ENCODE results near the gene LIN28B. TPM values are rescaled to one million over a fixed set of nuclear protein-coding genes. Genes with fewer than 3 reads are reported as not detected.
"Not testable (repeated sequence)": the region's sequence is repeated elsewhere in the genome, so short reads cannot be mapped to it uniquely, and the experiment has no call there.

Gene LIN28B
- total RNA-seq, 4 donors from 2014 or later: not detected

GRCh38 chr6:104986625-104987024, 29.7 kb downstream of the LIN28B start:
- Histone ChIP-seq H3K36me3 (no peaks in the 10 kb centered on the region), H3K4me1 (no peaks in the 10 kb centered on the region), H3K27me3 (no peaks in the 10 kb centered on the region), H3K4me3 (no peak overlapping the region), H3K9me3 (no peaks in the 10 kb centered on the region), H3K27ac (no peak overlapping the region)
- no peak for TF ChIP-seq POLR2AphosphoS5 (IDR thresholded peaks at IDR 0.05)
- in situ Hi-C loops (cut with MboI; ENCODE audit: low pct_ligation_motif_present in 1 of 4, low pct_unique_long_range_greater_than_20kb in 1 of 4, low sequenced_read_pairs in 3 of 4): no loop called here
- intact Hi-C loops (cut with DNase I; ENCODE audit: low total_unique reads): loop anchor here (10.0 kb wide), 1 partner anchor 438 kb away; no protein-coding TSS in a partner anchor
- DNase-seq: no peak
- WGBS, 2 donors (ENCODE audit: low coverage in 1 of 2): 68 to 69% methylated on average over 3 of the region's 3 CpGs

- Histone ChIP-seq H3K36me3 (no peaks in the 10 kb centered on the region), H3K27ac (no peak overlapping the region), H3K27me3 (no peaks in the 10 kb centered on the region), H3K4me3 (no peak overlapping the region), H3K4me1 (no peaks in the 10 kb centered on the region), H3K9me3 (no peaks in the 10 kb centered on the region)
- 87 to 95% methylated on average over 3 of the region's 3 CpGs for WGBS, 2 donors (ENCODE audit: low coverage in 1 of 2)
- DNase-seq: no peak
- TF ChIP-seq POLR2A (IDR thresholded peaks at IDR 0.05): no peak
- in situ Hi-C loops (cut with MboI; ENCODE audit: low pct_ligation_motif_present in 1 of 4, low pct_unique_long_range_greater_than_20kb in 1 of 4, low sequenced_read_pairs in 3 of 4): no loop called here
- intact Hi-C loops (cut with DNase I; ENCODE audit: low total_unique reads): loop anchor here (10.0 kb wide), 1 partner anchor 438 kb away; no protein-coding TSS in a partner anchor
Observed at GRCh38 chr6:104987218-104987617, 30.3 kb downstream of the LIN28B start.

DNA sequence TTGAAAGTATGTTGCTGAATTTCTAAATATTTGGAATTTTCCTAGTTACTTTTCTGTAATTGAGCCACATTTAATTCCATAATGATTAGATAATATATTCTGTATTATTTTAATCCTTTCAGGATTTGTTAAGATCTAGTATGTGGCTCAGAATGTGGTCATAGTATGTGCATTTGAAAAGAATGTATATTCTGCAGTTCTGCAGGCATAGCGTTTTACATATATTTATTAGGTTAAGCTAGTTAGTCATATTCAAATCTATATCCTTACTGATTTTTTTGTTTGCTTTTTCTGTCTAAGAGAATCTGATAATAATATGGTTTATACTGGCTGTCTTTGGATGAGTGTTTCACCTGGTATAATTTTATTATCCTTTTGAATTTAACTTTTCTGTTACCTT, 33.2 kb downstream of the LIN28B start:
- intact Hi-C loops (cut with DNase I; ENCODE audit: low total_unique reads): loop anchor here (10.0 kb wide), 1 partner anchor 85 kb away; no protein-coding TSS in a partner anchor
- in situ Hi-C loops (cut with MboI; ENCODE audit: low pct_ligation_motif_present in 1 of 4, low pct_unique_long_range_greater_than_20kb in 1 of 4, low sequenced_read_pairs in 3 of 4): loop anchor here in 1 of 4 donors (10.0 kb wide), 1 partner anchor 85 kb away; no protein-coding TSS in a partner anchor
- Histone ChIP-seq H3K27me3 (no peaks in the 10 kb centered on the region), H3K4me1 (no peaks in the 10 kb centered on the region), H3K4me3 (no peak overlapping the region), H3K27ac (no peak overlapping the region), H3K9me3 (no peaks in the 10 kb centered on the region), H3K36me3 (no peaks in the 10 kb centered on the region)
- TF ChIP-seq POLR2A (IDR thresholded peaks at IDR 0.05): no peak
- TF ChIP-seq POLR2AphosphoS5 (IDR thresholded peaks at IDR 0.05): no peak
- TF ChIP-seq CTCF (IDR thresholded peaks at IDR 0.05): no peak
- no peak for TF ChIP-seq EP300 (IDR thresholded peaks at IDR 0.05; ENCODE audit: low read depth)
- 87 to 88% methylated on average over 1 of the region's 1 CpG for WGBS, 2 donors (ENCODE audit: low coverage in 1 of 2)
- no peak for DNase-seq

DNA sequence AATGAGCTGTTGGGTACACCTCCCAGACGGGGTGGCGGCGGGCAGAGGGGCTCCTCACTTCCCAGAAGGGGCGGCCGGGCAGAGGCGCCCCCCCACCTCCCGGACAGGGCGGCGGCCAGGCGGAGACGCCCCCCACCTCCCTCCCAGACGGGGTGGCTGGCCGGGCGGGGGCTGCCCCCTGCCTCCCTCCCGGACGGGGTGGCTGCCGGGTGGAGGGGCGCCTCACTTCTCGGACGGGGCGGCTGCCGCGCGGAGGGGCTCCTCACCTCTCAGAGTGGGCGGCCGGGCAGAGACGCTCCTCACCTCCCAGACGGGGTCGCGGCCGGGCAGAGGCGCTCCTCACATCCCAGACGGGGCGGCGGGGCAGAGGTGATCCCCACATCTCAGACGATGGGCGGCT, 34.2 kb downstream of the LIN28B start:
- WGBS, 2 donors (ENCODE audit: low coverage in 1 of 2): 95% methylated on average over 30 of the region's 37 CpGs; no CpG with 5 or more reads in 1 of the 2 donors
- H3K27me3 ChIP-seq, H3K4me3 ChIP-seq, H3K27ac ChIP-seq, H3K36me3 ChIP-seq, H3K9me3 ChIP-seq, H3K4me1 ChIP-seq, DNase-seq: not testable (repeated sequence)
- intact Hi-C loops (cut with DNase I; ENCODE audit: low total_unique reads) (loop anchor here (10.0 kb wide), 1 partner anchor 84 kb away; no protein-coding TSS in a partner anchor), in situ Hi-C loops (cut with MboI; ENCODE audit: low pct_ligation_motif_present in 1 of 4, low pct_unique_long_range_greater_than_20kb in 1 of 4, low sequenced_read_pairs in 3 of 4) (loop anchor here in 1 of 4 donors (10.0 kb wide), 1 partner anchor 84 kb away; no protein-coding TSS in a partner anchor)

GRCh38 chr6:104993576-104993975, 36.7 kb downstream of the LIN28B start:
- not testable (repeated sequence) for H3K27ac ChIP-seq, H3K36me3 ChIP-seq, DNase-seq, H3K9me3 ChIP-seq, H3K27me3 ChIP-seq, H3K4me3 ChIP-seq, H3K4me1 ChIP-seq
- intact Hi-C loops (cut with DNase I; ENCODE audit: low total_unique reads) (loop anchor here (10.0 kb wide), 1 partner anchor 81 kb away; no protein-coding TSS in a partner anchor), in situ Hi-C loops (cut with MboI; ENCODE audit: low pct_ligation_motif_present in 1 of 4, low pct_unique_long_range_greater_than_20kb in 1 of 4, low sequenced_read_pairs in 3 of 4) (loop anchor here in 1 of 4 donors (10.0 kb wide), 1 partner anchor 81 kb away; no protein-coding TSS in a partner anchor)
- WGBS, 2 donors (ENCODE audit: low coverage in 1 of 2): 50 to 93% methylated on average over 3 to 7 of the region's 7 CpGs

DNA sequence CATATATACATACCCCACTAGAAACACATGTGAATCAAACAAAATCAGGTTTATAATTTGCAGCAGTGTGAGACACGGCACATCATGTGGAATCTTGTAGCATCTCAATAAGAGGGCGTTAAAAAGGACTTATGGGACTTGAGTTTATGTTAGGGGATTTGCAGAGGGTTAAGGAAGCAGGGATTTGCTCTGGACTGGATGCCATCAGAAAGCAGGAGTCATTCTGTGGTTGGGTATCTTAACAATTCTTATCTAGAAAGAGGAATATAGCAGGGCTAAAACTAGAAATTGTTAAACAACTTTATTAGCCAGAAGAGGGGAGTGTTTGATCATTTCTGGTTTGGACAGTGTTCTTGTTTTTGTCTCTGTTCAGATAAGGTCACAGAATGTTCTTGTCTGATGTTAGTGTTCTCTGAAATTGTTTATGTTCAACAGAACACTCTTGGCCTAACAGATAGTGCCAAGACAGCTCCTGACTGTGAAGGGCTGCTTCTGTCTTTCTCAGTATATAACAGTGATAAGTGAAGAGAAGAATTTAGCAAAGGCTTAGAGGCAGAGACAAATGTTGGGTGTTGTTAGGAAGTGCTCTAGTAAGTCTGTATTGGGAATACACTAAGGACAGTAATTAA, 39.2 kb downstream of the LIN28B start:
- Histone ChIP-seq H3K27me3 (no peaks in the 10 kb centered on the region), H3K27ac (peak overlapping the region; percentile 3 to 76 (median 56)), H3K36me3 (no peaks in the 10 kb centered on the region), H3K4me1 (peaks cover 0 to 9% (median 0%) of the 10 kb centered on the region in 4 donors), H3K9me3 (no peaks in the 10 kb centered on the region), H3K4me3 (no peak overlapping the region)
- intact Hi-C loops (cut with DNase I; ENCODE audit: low total_unique reads): loop anchor here (10.0 kb wide), 1 partner anchor 79 kb away; no protein-coding TSS in a partner anchor
- WGBS, 2 donors (ENCODE audit: low coverage in 1 of 2): 67 to 85% methylated on average over 2 of the region's 2 CpGs
- in situ Hi-C loops (cut with MboI; ENCODE audit: low pct_ligation_motif_present in 1 of 4, low pct_unique_long_range_greater_than_20kb in 1 of 4, low sequenced_read_pairs in 3 of 4): loop anchor here in 1 of 4 donors (10.0 kb wide), 1 partner anchor 79 kb away; no protein-coding TSS in a partner anchor
- DNase-seq: no peak
- TF ChIP-seq POLR2AphosphoS5 (IDR thresholded peaks at IDR 0.05): peak in 2 of 3 donors; percentile 72 to 77
- TF ChIP-seq POLR2A (IDR thresholded peaks at IDR 0.05): no peak
- TF ChIP-seq CTCF (IDR thresholded peaks at IDR 0.05): peak in 3 of 5 experiments; percentile 7 to 23 (median 7)
- TF ChIP-seq EP300 (IDR thresholded peaks at IDR 0.05; ENCODE audit: low read depth): no peak
